IMR-90 (cell line): ENCODE measurements around the gene SYNE3. TPM values are rescaled to one million over a fixed set of nuclear protein-coding genes. Genes with fewer than 3 reads are reported as not detected.

ENCODE experiments used
- ATAC-seq: fragments of 200-7000 bp; cut with Tn5 transposase; 2 replicates; pipeline ENCODE4 v1.9.1; 2020; ENCODE audit warnings: low read depth, mild to moderate bottlenecking, moderate library complexity
- BruUV-seq: library from RNA; stranded (reverse); fragments of 400-500 nt; replicated peaks from 2 replicates; lab custom pipeline; 2021; lab: Mats Ljungman, UMichigan
- CTCF ChIA-PET: fragments of 300-600 bp; formaldehyde crosslinking; extraction: SDS; loops from one replicate; lab custom pipeline; 2021; ENCODE audit warnings: antibody characterized with exemption; lab: Yijun Ruan, JAX
- POLR2A ChIA-PET: fragments of 300-600 bp; sonication (Branson Sonifier 250); formaldehyde crosslinking; loops from one replicate; lab custom pipeline; 2022; ENCODE audit warnings: antibody characterized with exemption; ENCODE audit not compliant: unreplicated experiment; lab: Charles Lee
- DNase-seq: peaks from one replicate; pipeline ENCODE4 v3.0.0; 2013
- H2AFZ ChIP-seq: replicated peaks from 2 replicates; pipeline ENCODE3; 2013; ENCODE audit warnings: low read length, mild to moderate bottlenecking; ENCODE audit not compliant: poor library complexity
- H2AK5ac ChIP-seq: 2 replicates; pipeline ENCODE4 v1.6.1; 2013; ENCODE audit warnings: low read depth, low read length, inconsistent platforms
- H2AK9ac ChIP-seq: replicated peaks from 2 replicates; pipeline ENCODE3; 2013; ENCODE audit warnings: mild to moderate bottlenecking, low read depth, low read length, moderate library complexity; ENCODE audit not compliant: poor library complexity
- H2BK120ac ChIP-seq: 2 replicates; pipeline ENCODE4 v1.6.1; 2013; ENCODE audit warnings: low read depth, low read length, inconsistent platforms
- H2BK15ac ChIP-seq: 3 replicates; pipeline ENCODE4 v1.6.1; 2013; ENCODE audit warnings: low read depth, low read length, inconsistent platforms
- H2BK20ac ChIP-seq: 2 replicates; pipeline ENCODE4 v1.6.1; 2013; ENCODE audit warnings: low read depth, mild to moderate bottlenecking, inconsistent platforms, low read length, moderate library complexity
- H2BK5ac ChIP-seq: 2 replicates; pipeline ENCODE4 v1.6.1; 2013; ENCODE audit warnings: mild to moderate bottlenecking, low read depth, low read length, inconsistent platforms; ENCODE audit not compliant: poor library complexity, severe bottlenecking
- H3K14ac ChIP-seq: replicated peaks from 2 replicates; pipeline ENCODE4 v1.6.1; 2013; ENCODE audit warnings: low read depth, low read length, inconsistent platforms
- H3K18ac ChIP-seq: 2 replicates; pipeline ENCODE4 v1.6.1; 2013; ENCODE audit warnings: low read depth, low read length, control low read depth
- H3K23ac ChIP-seq: 2 replicates; pipeline ENCODE4 v1.6.1; 2013; ENCODE audit warnings: low read depth, low read length, inconsistent platforms
- H3K27ac ChIP-seq: 2 replicates; pipeline ENCODE4 v1.5.1; 2013; ENCODE audit warnings: mild to moderate bottlenecking, control low read depth, low read length; ENCODE audit not compliant: insufficient read depth
- H3K27me3 ChIP-seq: 2 replicates; pipeline ENCODE4 v1.6.1; 2013; ENCODE audit warnings: low read length; ENCODE audit not compliant: control insufficient read depth, insufficient read depth
- H3K36me3 ChIP-seq: 2 replicates; pipeline ENCODE4 v1.6.1; 2013; ENCODE audit warnings: low read length, mixed read lengths; ENCODE audit not compliant: control insufficient read depth, insufficient read depth
- H3K4ac ChIP-seq: 2 replicates; pipeline ENCODE4 v1.6.1; 2013; ENCODE audit warnings: low read depth, low read length, inconsistent platforms
- H3K4me1 ChIP-seq: 2 replicates; pipeline ENCODE4 v1.6.1; 2013; ENCODE audit warnings: low read length, mixed read lengths; ENCODE audit not compliant: control insufficient read depth, insufficient read depth
- H3K4me2 ChIP-seq: 2 replicates; pipeline ENCODE4 v1.6.1; 2013; ENCODE audit warnings: low read depth, mild to moderate bottlenecking, control low read depth, low read length, moderate library complexity
- H3K4me3 ChIP-seq: 2 replicates; pipeline ENCODE4 v1.5.1; 2013; ENCODE audit warnings: low read depth, mild to moderate bottlenecking, control low read depth, low read length, moderate library complexity; ENCODE audit not compliant: insufficient read depth
- H3K56ac ChIP-seq: 2 replicates; pipeline ENCODE4 v1.6.1; 2013; ENCODE audit warnings: low read length, inconsistent platforms; ENCODE audit not compliant: insufficient read depth; ENCODE audit errors: extremely low read depth
- H3K79me1 ChIP-seq, 2 experiments: 2 replicates each; pipeline ENCODE4 v1.6.1; 2013; ENCODE audit warnings: low read length in 2 of 2, inconsistent platforms in 1 of 2, low read depth in 1 of 2
- H3K9ac ChIP-seq: 2 replicates; pipeline ENCODE4 v1.6.1; 2013; ENCODE audit warnings: low read depth, low read length, control low read depth
- H3K9me1 ChIP-seq: 2 replicates; pipeline ENCODE4 v1.6.1; 2013; ENCODE audit warnings: low read length, inconsistent platforms; ENCODE audit not compliant: insufficient read depth
- H3K9me3 ChIP-seq: 2 replicates; pipeline ENCODE4 v1.6.1; 2013; ENCODE audit warnings: low read length; ENCODE audit not compliant: control insufficient read depth, insufficient read depth
- H4K20me1 ChIP-seq: 2 replicates; pipeline ENCODE4 v1.6.1; 2013; ENCODE audit warnings: low read length, inconsistent platforms; ENCODE audit not compliant: insufficient read depth
- H4K5ac ChIP-seq: 2 replicates; pipeline ENCODE4 v1.6.1; 2013; ENCODE audit warnings: mild to moderate bottlenecking, low read depth, low read length, control low read depth
- H4K8ac ChIP-seq, 2 experiments: 2 replicates each; pipeline ENCODE4 v1.6.1; 2013; ENCODE audit warnings: low read depth in 2 of 2, low read length in 2 of 2, control low read depth in 1 of 2, inconsistent platforms in 1 of 2
- H4K91ac ChIP-seq: 2 replicates; pipeline ENCODE4 v1.6.1; 2013; ENCODE audit warnings: low read depth, low read length, inconsistent platforms; ENCODE audit not compliant: insufficient read depth
- CEBPB ChIP-seq: IDR thresholded peaks from 2 replicates; pipeline ENCODE4 v1.6.1; 2012; ENCODE audit warnings: low read depth, low read length, improper control_type of control experiment
- CHD1 ChIP-seq: IDR thresholded peaks from 2 replicates; pipeline ENCODE4 v1.6.1; 2012; ENCODE audit warnings: low read depth, low read length, improper control_type of control experiment
- MXI1 ChIP-seq: IDR thresholded peaks from 2 replicates; pipeline ENCODE4 v1.6.1; 2012; ENCODE audit warnings: low read depth, mild to moderate bottlenecking, low read length, moderate library complexity, borderline replicate concordance
- WGBS, 2 experiments: methylation state at CpG; one replicate each; pipeline versions ENCODE4 v1.1.5 to v1.1.7; 2013; ENCODE audit warnings: missing lambda C conversion rate in 2 of 2; ENCODE audit not compliant: insufficient read length in 1 of 2; ENCODE audit errors: extremely low coverage in 2 of 2; 5-methylcytosine and 5-hydroxymethylcytosine counted together
- dilution Hi-C: fragments of 300-500 bp; cut with HindIII; formaldehyde crosslinking; loops from one replicate; pipeline ENCODE4 v1.14.3; 2018; ENCODE audit warnings: low sequenced_read_pairs; ENCODE audit not compliant: unreplicated experiment
- in situ Hi-C: fragments of 300-500 bp; cut with MboI; formaldehyde crosslinking; loops from 3 replicates; pipeline ENCODE4 v1.14.3; 2019; ENCODE audit warnings: low sequenced_read_pairs, inconsistent platforms, mixed read lengths
- intact Hi-C: fragments of 100-400 bp; cut with micrococcal nuclease; formaldehyde crosslinking; loops from 2 replicates; pipeline ENCODE4 v1.10.0; 2022
- polyA plus RNA-seq, 3 experiments: library from polyadenylated mRNA; depleted of rRNA; stranded (reverse); fragments of >200 nt; gene quantifications; 2 replicates each; pipeline ENCODE4 v1.2.3, GENCODE V29; 2012; ENCODE audit warnings: low replicate concordance in 1 of 3
- total RNA-seq: library from RNA; depleted of rRNA; stranded (reverse); fragments of >200 nt; gene quantifications from 2 replicates; pipeline ENCODE4 v1.2.3, GENCODE V29; 2012

SYNE3 gene
- total and polyA plus RNA-seq, 2 of the 4 experiments (the other 2 are of a cell fraction): 2.9 to 5.0 TPM

DNA sequence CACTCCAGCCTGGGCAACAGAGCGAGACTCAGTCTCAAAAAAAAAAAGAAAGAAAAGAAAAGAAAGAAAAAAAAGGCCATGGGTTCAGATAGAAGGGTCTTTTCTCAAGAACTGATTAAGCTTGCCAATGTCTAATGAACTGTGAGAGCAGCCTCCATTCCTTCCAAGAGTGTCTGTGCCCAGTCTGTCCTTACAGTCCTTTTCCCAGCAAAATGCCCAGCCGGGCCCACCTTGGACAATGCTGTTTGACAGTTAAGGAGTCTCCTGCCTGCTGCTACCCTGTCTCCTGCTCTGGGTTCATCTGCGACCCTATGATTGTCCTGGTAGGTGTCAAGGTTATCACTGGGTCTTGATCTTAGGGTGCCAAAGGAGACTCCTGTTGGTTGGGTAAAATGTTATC, 21.4 kb downstream of the SYNE3 start:
- no peaks in the 10 kb centered on the region for H3K36me3 ChIP-seq
- H3K14ac ChIP-seq: no peak overlapping the region
- no peak overlapping the region for H4K8ac ChIP-seq
- intact Hi-C loops: no loop called here
- H3K27me3 ChIP-seq: no peaks in the 10 kb centered on the region
- H4K20me1 ChIP-seq: peaks cover 5% of the 10 kb centered on the region; the same call in 1 of the 2 replicates
- no peak overlapping the region for H2AFZ ChIP-seq
- H3K4me3 ChIP-seq: no peak overlapping the region
- H3K9ac ChIP-seq: no peak overlapping the region
- H4K91ac ChIP-seq: no peak overlapping the region
- H2AK5ac ChIP-seq: no peak overlapping the region
- dilution Hi-C loops: no loop called here
- DNase-seq (no peak), ATAC-seq (no peak)
- ChIA-PET CTCF (no interaction called here), POLR2A (no interaction called here)
- H3K27ac ChIP-seq: no peak overlapping the region
- BruUV-seq: no TSS peak
- H3K4me1 ChIP-seq: peaks cover 19% of the 10 kb centered on the region
- H2BK5ac ChIP-seq: no peak overlapping the region
- peaks cover 23% of the 10 kb centered on the region for H3K9me1 ChIP-seq
- no peak overlapping the region for H2BK120ac ChIP-seq
- H3K4ac ChIP-seq: no peak overlapping the region
- H2BK15ac ChIP-seq: no peak overlapping the region
- no peak overlapping the region for H3K23ac ChIP-seq
- H4K5ac ChIP-seq: no peak overlapping the region
- no peak overlapping the region for H2AK9ac ChIP-seq
- H3K18ac ChIP-seq: no peak overlapping the region
- no CpG with 5 or more reads among the region's 3 CpGs for WGBS, 2 experiments
- H3K9me3 ChIP-seq: no peaks in the 10 kb centered on the region
- TF ChIP-seq MXI1: no peak
- no peak for TF ChIP-seq CEBPB
- no peak for TF ChIP-seq CHD1
- H3K4me2 ChIP-seq: no peak overlapping the region
- H3K56ac ChIP-seq: no peak overlapping the region
- in situ Hi-C loops: no loop called here
- no peak overlapping the region for H2BK20ac ChIP-seq
- H3K79me1 ChIP-seq: peaks cover 7 to 65% of the 10 kb centered on the region in 2 experiments; a peak in 3 of 4 replicates
